ENCODE measurements around the gene MYT1.

DNA sequence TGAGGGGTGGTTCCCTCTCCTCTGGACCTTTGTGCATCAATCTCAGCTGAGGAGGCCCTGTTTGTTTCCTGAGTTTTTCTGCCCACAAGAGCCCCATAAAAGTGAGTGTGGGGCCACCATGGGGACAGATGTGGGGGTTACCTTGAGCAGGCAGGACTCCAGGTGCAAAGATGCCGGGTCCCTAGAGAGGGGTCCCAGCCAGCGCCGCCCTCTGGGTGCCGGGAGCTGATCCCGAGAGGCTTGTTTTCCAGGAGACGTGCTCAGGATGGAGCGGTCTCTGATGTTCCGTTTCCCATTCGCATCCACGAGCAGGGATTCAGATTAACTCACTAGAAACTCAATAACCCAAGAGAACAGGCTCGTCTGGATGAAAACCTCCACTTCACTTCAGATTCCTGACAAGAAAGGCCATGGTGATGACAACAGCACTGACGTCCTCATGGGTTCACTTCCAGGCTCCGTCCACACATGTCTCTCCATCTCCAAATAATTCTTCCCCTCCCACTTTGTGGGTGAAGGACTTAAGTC is 21.9 kb downstream of the MYT1 start:
- no peak for TF ChIP-seq CTCF (IDR thresholded peaks at IDR 0.05)
- TF ChIP-seq NFIC (IDR thresholded peaks at IDR 0.05; ENCODE audit: borderline replicate concordance): no peak
- TF ChIP-seq FOXM1 (IDR thresholded peaks at IDR 0.05; ENCODE audit: low read depth): no peak
- no peak for TF ChIP-seq GABPA (IDR thresholded peaks at IDR 0.05; ENCODE audit: low read depth)
